Kidney epithelial cell (primary cell): ENCODE data around the gene ZDHHC14. TPM values are rescaled to one million over a fixed set of nuclear protein-coding genes. Genes with fewer than 3 reads are reported as not detected.

Experiments used
- DNase-seq: peaks from one replicate; pipeline ENCODE4 v3.0.0-alpha.2; 2010; ENCODE audit warnings: low read depth
- H3K27me3 ChIP-seq: 2 replicates; pipeline ENCODE4 v1.6.0; 2011; ENCODE audit warnings: low read length; ENCODE audit not compliant: control insufficient read depth, insufficient read depth
- H3K36me3 ChIP-seq: 2 replicates; pipeline ENCODE4 v1.5.1; 2011; ENCODE audit warnings: low read length; ENCODE audit not compliant: control insufficient read depth, insufficient read depth
- H3K4me3 ChIP-seq: 2 replicates; pipeline ENCODE4 v1.5.1; 2011; ENCODE audit warnings: low read depth, mild to moderate bottlenecking, control low read depth, low read length
- CTCF ChIP-seq: IDR thresholded peaks from 2 replicates; pipeline ENCODE4 v1.5.1; 2011; ENCODE audit warnings: mild to moderate bottlenecking, moderate library complexity, low read length, control low read depth, inconsistent platforms; ENCODE audit not compliant: insufficient read depth, poor library complexity, severe bottlenecking
- total RNA-seq: library from RNA; depleted of rRNA; stranded (reverse); fragments of >200 nt; gene quantifications from 2 replicates; pipeline ENCODE4 v1.2.3, GENCODE V29; 2015

Gene ZDHHC14
- total RNA-seq, 1 donor from 2014 or later = 9.7 TPM

GRCh38 chr6:157471895-157472686 lies 91.1 kb downstream of the ZDHHC14 start:
- no peaks in the 10 kb centered on the region for H3K27me3 ChIP-seq
- DNase-seq = no peak
- no peak overlapping the region for H3K4me3 ChIP-seq
- H3K36me3 ChIP-seq = no peaks in the 10 kb centered on the region
- TF ChIP-seq CTCF = no peak

- no peaks in the 10 kb centered on the region for H3K36me3 ChIP-seq
- H3K4me3 ChIP-seq = no peak overlapping the region
- H3K27me3 ChIP-seq = no peaks in the 10 kb centered on the region
- no peak for TF ChIP-seq CTCF
- no peak for DNase-seq
Observed at GRCh38 chr6:157476797-157477196, 95.8 kb downstream of the ZDHHC14 start.

- no peak for TF ChIP-seq CTCF
- DNase-seq = no peak
- H3K27me3 ChIP-seq = no peaks in the 10 kb centered on the region
- H3K4me3 ChIP-seq = no peak overlapping the region
- H3K36me3 ChIP-seq = no peaks in the 10 kb centered on the region
Observed at GRCh38 chr6:157478926-157479325, 97.9 kb downstream of the ZDHHC14 start.

GRCh38 chr6:157479464-157480303 lies 98.7 kb downstream of the ZDHHC14 start:
- no peak for DNase-seq
- no peak for TF ChIP-seq CTCF
- H3K27me3 ChIP-seq = no peaks in the 10 kb centered on the region
- no peak overlapping the region for H3K4me3 ChIP-seq
- no peaks in the 10 kb centered on the region for H3K36me3 ChIP-seq

- H3K4me3 ChIP-seq = no peak overlapping the region
- no peaks in the 10 kb centered on the region for H3K27me3 ChIP-seq
- no peaks in the 10 kb centered on the region for H3K36me3 ChIP-seq
- TF ChIP-seq CTCF = no peak
- DNase-seq = no peak
Observed at GRCh38 chr6:157481189-157481864, 100.3 kb downstream of the ZDHHC14 start.
